K562 (cell line): Measurements from ENCODE around the gene DOCK4. TPM values are rescaled to one million over a fixed set of nuclear protein-coding genes. Genes with fewer than 3 reads are reported as not detected.

Experiments
- CC2D1A ChIP-seq: fragments of 450-650 bp; IDR thresholded peaks from 2 replicates; pipeline ENCODE4 v1.6.1; 2017; ENCODE audit warnings: mild to moderate bottlenecking
- FOXK1 ChIP-seq: sonication (generic); formaldehyde crosslinking; IDR thresholded peaks from 2 replicates; pipeline ENCODE4 v1.8.0; 2022; ENCODE audit warnings: missing genetic modification reagents, mild to moderate bottlenecking, borderline replicate concordance
- MAFK ChIP-seq: IDR thresholded peaks from 2 replicates; pipeline ENCODE4 v1.6.1; 2011; ENCODE audit warnings: low read length, improper control_type of control experiment
- MCM2 ChIP-seq: fragments of 450-650 bp; IDR thresholded peaks from 2 replicates; pipeline ENCODE4 v1.6.1; 2017; ENCODE audit warnings: low read depth, mild to moderate bottlenecking
- NR2F6 ChIP-seq: fragments of 450-650 bp; formaldehyde crosslinking; IDR thresholded peaks from 2 replicates; pipeline ENCODE4 v1.4.0; 2020; ENCODE audit warnings: mild to moderate bottlenecking
- PPARD ChIP-seq: fragments of 250-450 bp; sonication (Bioruptor Pico); IDR thresholded peaks from 2 replicates; pipeline ENCODE4 v1.8.0; 2022; ENCODE audit warnings: inconsistent platforms, mild to moderate bottlenecking, moderate library complexity
- RB1 ChIP-seq: fragments of 450-650 bp; IDR thresholded peaks from 2 replicates; pipeline ENCODE4 v1.6.1; 2017; ENCODE audit warnings: low read depth, mild to moderate bottlenecking
- RFX1 ChIP-seq: fragments of 450-650 bp; IDR thresholded peaks from 2 replicates; pipeline ENCODE4 v1.6.1; 2016; ENCODE audit warnings: mild to moderate bottlenecking, moderate library complexity
- U2AF2 ChIP-seq: fragments of 200-400 bp; formaldehyde crosslinking; optimal IDR thresholded peaks from 2 replicates; pipeline ENCODE3; 2017; ENCODE audit warnings: low read depth, mild to moderate bottlenecking, low read length
- ZNF140 ChIP-seq: fragments of 250-450 bp; sonication (Bioruptor Pico); IDR thresholded peaks from 2 replicates; pipeline ENCODE4 v1.8.0; 2021; ENCODE audit warnings: moderate library complexity, mild to moderate bottlenecking, inconsistent platforms
- polyA plus RNA-seq, 8 experiments: library from polyadenylated mRNA; depleted of rRNA in 4 of 8; stranded (reverse) in 5 of 8; unstranded in 3 of 8; fragments of >200 nt; fragmentation: Nextera tagmentation in 2 of 8; fragmentation: Illumina TruSeq in 1 of 8; extraction: Ambion mirVana in 2 of 8; extraction: Trizol in 1 of 8; gene quantifications; 2 replicates each; pipeline versions ENCODE4 v1.2.1 to v1.2.3, GENCODE V29; 2011 to 2014; ENCODE audit warnings: inconsistent platforms in 1 of 8, missing spikeins in 1 of 8
- total RNA-seq, 7 experiments: library from RNA; depleted of rRNA in 6 of 7; stranded (reverse); fragments of >200 nt in 6 of 7; fragmentation: Illumina TruSeq in 2 of 7; extraction: Trizol in 2 of 7; gene quantifications; 2 replicates each; pipeline versions ENCODE4 v1.2.1 to v1.2.3, GENCODE V29; 2011 to 2021; ENCODE audit warnings: low replicate concordance in 1 of 7
- TF ChIP-seq, protein P1 (sequence below): fragments of 250-450 bp; sonication (Bioruptor Pico); IDR thresholded peaks from 2 replicates; pipeline ENCODE4 v1.5.0; 2020; ENCODE audit warnings: mild to moderate bottlenecking
- TF ChIP-seq, protein P2 (sequence below): sonication (generic); formaldehyde crosslinking; IDR thresholded peaks from 2 replicates; pipeline ENCODE4 v1.8.0; 2022; ENCODE audit warnings: missing genetic modification reagents, mild to moderate bottlenecking, borderline replicate concordance

The DOCK4 gene
- total and polyA plus RNA-seq, 9 of the 15 experiments (the other 6 are each of a cell fraction or from before 2014, with no cell fraction given) = 0.42 to 5.7 (median 2.3) TPM

DNA sequence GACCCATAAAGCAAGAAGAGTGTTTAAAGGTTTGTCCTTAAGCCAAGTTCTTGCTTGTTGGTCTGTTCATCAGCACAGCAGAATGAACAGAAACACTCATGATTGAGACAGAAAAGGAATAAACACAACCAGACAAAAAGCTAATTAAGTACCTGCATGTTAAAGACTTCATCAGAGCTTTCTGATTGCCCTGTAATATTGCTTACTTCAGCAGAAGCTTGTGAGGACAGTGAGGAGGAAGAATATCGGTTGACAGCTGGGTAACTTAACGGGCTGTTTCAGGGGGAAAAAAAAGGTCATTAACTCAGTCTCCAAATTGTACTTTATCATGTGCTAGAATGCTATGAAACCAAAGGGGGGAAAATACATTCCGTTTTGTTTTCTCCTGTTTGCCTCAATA lies 465.3 kb downstream of the DOCK4 start (continued):
- TF ChIP-seq FOXK1 (CRISPR knock-in tag) = no peak
- TF ChIP-seq, protein P1, sequence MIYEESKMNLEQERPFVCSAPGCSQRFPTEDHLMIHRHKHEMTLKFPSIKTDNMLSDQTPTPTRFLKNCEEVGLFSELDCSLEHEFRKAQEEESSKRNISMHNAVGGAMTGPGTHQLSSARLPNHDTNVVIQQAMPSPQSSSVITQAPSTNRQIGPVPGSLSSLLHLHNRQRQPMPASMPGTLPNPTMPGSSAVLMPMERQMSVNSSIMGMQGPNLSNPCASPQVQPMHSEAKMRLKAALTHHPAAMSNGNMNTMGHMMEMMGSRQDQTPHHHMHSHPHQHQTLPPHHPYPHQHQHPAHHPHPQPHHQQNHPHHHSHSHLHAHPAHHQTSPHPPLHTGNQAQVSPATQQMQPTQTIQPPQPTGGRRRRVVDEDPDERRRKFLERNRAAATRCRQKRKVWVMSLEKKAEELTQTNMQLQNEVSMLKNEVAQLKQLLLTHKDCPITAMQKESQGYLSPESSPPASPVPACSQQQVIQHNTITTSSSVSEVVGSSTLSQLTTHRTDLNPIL = no peak
- TF ChIP-seq ZNF140 (CRISPR knock-in tag) = no peak
- no peak for TF ChIP-seq RB1
- TF ChIP-seq NR2F6 (CRISPR knock-in tag) = no peak
- no peak for TF ChIP-seq PPARD (CRISPR knock-in tag)
- no peak for TF ChIP-seq CC2D1A
- TF ChIP-seq, protein P2, sequence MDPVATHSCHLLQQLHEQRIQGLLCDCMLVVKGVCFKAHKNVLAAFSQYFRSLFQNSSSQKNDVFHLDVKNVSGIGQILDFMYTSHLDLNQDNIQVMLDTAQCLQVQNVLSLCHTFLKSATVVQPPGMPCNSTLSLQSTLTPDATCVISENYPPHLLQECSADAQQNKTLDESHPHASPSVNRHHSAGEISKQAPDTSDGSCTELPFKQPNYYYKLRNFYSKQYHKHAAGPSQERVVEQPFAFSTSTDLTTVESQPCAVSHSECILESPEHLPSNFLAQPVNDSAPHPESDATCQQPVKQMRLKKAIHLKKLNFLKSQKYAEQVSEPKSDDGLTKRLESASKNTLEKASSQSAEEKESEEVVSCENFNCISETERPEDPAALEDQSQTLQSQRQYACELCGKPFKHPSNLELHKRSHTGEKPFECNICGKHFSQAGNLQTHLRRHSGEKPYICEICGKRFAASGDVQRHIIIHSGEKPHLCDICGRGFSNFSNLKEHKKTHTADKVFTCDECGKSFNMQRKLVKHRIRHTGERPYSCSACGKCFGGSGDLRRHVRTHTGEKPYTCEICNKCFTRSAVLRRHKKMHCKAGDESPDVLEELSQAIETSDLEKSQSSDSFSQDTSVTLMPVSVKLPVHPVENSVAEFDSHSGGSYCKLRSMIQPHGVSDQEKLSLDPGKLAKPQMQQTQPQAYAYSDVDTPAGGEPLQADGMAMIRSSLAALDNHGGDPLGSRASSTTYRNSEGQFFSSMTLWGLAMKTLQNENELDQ (CRISPR knock-in tag) = no peak
- TF ChIP-seq MAFK = peak; percentile 49
- no peak for TF ChIP-seq RFX1
- no peak for TF ChIP-seq U2AF2
- TF ChIP-seq MCM2 = no peak
